ENCODE measurements around the gene ZNF18.

Gene ZNF18

GRCh38 chr17:11997972-11998233 is 628 bp upstream of the ZNF18 start:
- peak overlapping the region; percentile 98 for H4K5ac ChIP-seq (ENCODE audit: low read length)
- peak overlapping the region; percentile 83 for H3K4me3 ChIP-seq (ENCODE audit: low read length)
- peak overlapping the region; percentile 48 for H3K27ac ChIP-seq (ENCODE audit: low read depth, low read length)
- no peaks in the 10 kb centered on the region for H3K36me3 ChIP-seq (ENCODE audit: control insufficient read depth, insufficient read depth, low read length)
- no peaks in the 10 kb centered on the region for H3K27me3 ChIP-seq (ENCODE audit: insufficient read depth, low read length, poor library complexity)
- H2BK5ac ChIP-seq (ENCODE audit: low read length) = no peak overlapping the region
- peak overlapping the region; percentile 20 for H3K18ac ChIP-seq (ENCODE audit: low read length)
- H2AK5ac ChIP-seq (ENCODE audit: low read length) = peak overlapping the region; percentile 70
- no peak overlapping the region for H3K4ac ChIP-seq (ENCODE audit: low read depth, low read length)
- H3K9ac ChIP-seq (ENCODE audit: low read length) = peak overlapping the region; percentile 73
- no peak overlapping the region for H2BK120ac ChIP-seq (ENCODE audit: low read depth, low read length)
- peak overlapping the region; percentile 90 for H3K4me2 ChIP-seq (ENCODE audit: low read length)
- WGBS (ENCODE audit: extremely low coverage, insufficient coverage, low lambda C conversion rate) = no CpG with 5 or more reads among the region's 4 CpGs
- DNase-seq = no peak
- no peaks in the 10 kb centered on the region for H3K79me2 ChIP-seq (ENCODE audit: control insufficient read depth, insufficient read depth, low read length)
- no peaks in the 10 kb centered on the region for H3K79me1 ChIP-seq (ENCODE audit: low read length)
- peaks cover 2% of the 10 kb centered on the region for H3K4me1 ChIP-seq (ENCODE audit: control insufficient read depth, low read depth, low read length)
- H2BK15ac ChIP-seq (replicated peaks; ENCODE audit: low read depth) = no peak overlapping the region
- H4K8ac ChIP-seq (ENCODE audit: low read depth, low read length) = no peak overlapping the region
- peak overlapping the region; percentile 88 for H3K56ac ChIP-seq (ENCODE audit: low read length)
- H3K23ac ChIP-seq (ENCODE audit: low read length) = no peak overlapping the region

GRCh38 chr17:11996722-11997146 is 541 bp downstream of the ZNF18 start:
- H4K5ac ChIP-seq (ENCODE audit: low read length) = no peak overlapping the region
- no CpG with 5 or more reads among the region's 14 CpGs for WGBS (ENCODE audit: extremely low coverage, insufficient coverage, low lambda C conversion rate)
- peak overlapping the region; percentile 87 for H3K4me2 ChIP-seq (ENCODE audit: low read length)
- H3K18ac ChIP-seq (ENCODE audit: low read length) = peak overlapping the region; percentile 61
- peak; percentile 56 for DNase-seq
- no peak overlapping the region for H3K23ac ChIP-seq (ENCODE audit: low read length)
- no peak overlapping the region for H2AK5ac ChIP-seq (ENCODE audit: low read length)
- peak overlapping the region; percentile 94 for H3K56ac ChIP-seq (ENCODE audit: low read length)
- peaks cover 2% of the 10 kb centered on the region for H3K4me1 ChIP-seq (ENCODE audit: control insufficient read depth, low read depth, low read length)
- no peak overlapping the region for H2BK5ac ChIP-seq (ENCODE audit: low read length)
- H3K4me3 ChIP-seq (ENCODE audit: low read length) = peak overlapping the region; percentile 55
- peak overlapping the region; percentile 88 for H3K9ac ChIP-seq (ENCODE audit: low read length)
- H3K36me3 ChIP-seq (ENCODE audit: control insufficient read depth, insufficient read depth, low read length) = no peaks in the 10 kb centered on the region
- H3K79me2 ChIP-seq (ENCODE audit: control insufficient read depth, insufficient read depth, low read length) = no peaks in the 10 kb centered on the region
- peak overlapping the region; percentile 77 for H3K4ac ChIP-seq (ENCODE audit: low read depth, low read length)
- no peak overlapping the region for H4K8ac ChIP-seq (ENCODE audit: low read depth, low read length)
- no peaks in the 10 kb centered on the region for H3K79me1 ChIP-seq (ENCODE audit: low read length)
- no peaks in the 10 kb centered on the region for H3K27me3 ChIP-seq (ENCODE audit: insufficient read depth, low read length, poor library complexity)
- H3K27ac ChIP-seq (ENCODE audit: low read depth, low read length) = peak overlapping the region; percentile 70
- H2BK15ac ChIP-seq (replicated peaks; ENCODE audit: low read depth) = no peak overlapping the region
- H2BK120ac ChIP-seq (ENCODE audit: low read depth, low read length) = peak overlapping the region; percentile 8

DNA sequence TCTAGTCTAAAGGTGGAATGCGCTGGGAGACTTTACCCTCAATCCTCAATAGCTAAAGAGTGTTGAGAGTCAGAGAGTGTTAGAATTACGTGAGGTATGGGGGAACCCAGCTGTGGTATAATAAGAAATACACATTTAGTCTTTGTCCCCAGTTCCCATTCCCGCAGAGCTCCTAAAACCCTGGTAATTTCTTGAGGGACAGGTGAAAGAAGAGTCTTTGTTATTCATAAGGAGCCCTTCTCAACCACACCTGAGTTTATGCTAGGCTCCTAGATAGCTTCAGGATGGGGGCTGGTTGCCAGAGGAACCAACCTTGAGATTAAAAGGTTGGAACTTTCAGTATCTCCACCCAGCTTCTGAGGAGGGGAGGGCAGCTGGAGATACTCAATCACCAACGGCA is 5.8 kb downstream of the ZNF18 start:
- WGBS (ENCODE audit: extremely low coverage, insufficient coverage, low lambda C conversion rate) = no CpG with 5 or more reads among the region's 4 CpGs
- Histone ChIP-seq H2BK5ac (ENCODE audit: low read length) (no peak overlapping the region), H3K79me2 (ENCODE audit: control insufficient read depth, insufficient read depth, low read length) (no peaks in the 10 kb centered on the region), H3K4me1 (ENCODE audit: control insufficient read depth, low read depth, low read length) (peaks cover 2% of the 10 kb centered on the region), H3K4me3 (ENCODE audit: low read length) (no peak overlapping the region), H2BK120ac (ENCODE audit: low read depth, low read length) (no peak overlapping the region), H3K18ac (ENCODE audit: low read length) (no peak overlapping the region), H3K56ac (ENCODE audit: low read length) (no peak overlapping the region), H3K23ac (ENCODE audit: low read length) (no peak overlapping the region), H4K5ac (ENCODE audit: low read length) (no peak overlapping the region), H3K27ac (ENCODE audit: low read depth, low read length) (no peak overlapping the region), H3K9ac (ENCODE audit: low read length) (no peak overlapping the region), H2AK5ac (ENCODE audit: low read length) (no peak overlapping the region), H2BK15ac (replicated peaks; ENCODE audit: low read depth) (no peak overlapping the region), H3K79me1 (ENCODE audit: low read length) (no peaks in the 10 kb centered on the region), H3K27me3 (ENCODE audit: insufficient read depth, low read length, poor library complexity) (no peaks in the 10 kb centered on the region), H4K8ac (ENCODE audit: low read depth, low read length) (no peak overlapping the region), H3K4me2 (ENCODE audit: low read length) (no peak overlapping the region), H3K4ac (ENCODE audit: low read depth, low read length) (no peak overlapping the region), H3K36me3 (ENCODE audit: control insufficient read depth, insufficient read depth, low read length) (no peaks in the 10 kb centered on the region)
- peak; percentile 5 for DNase-seq

DNA sequence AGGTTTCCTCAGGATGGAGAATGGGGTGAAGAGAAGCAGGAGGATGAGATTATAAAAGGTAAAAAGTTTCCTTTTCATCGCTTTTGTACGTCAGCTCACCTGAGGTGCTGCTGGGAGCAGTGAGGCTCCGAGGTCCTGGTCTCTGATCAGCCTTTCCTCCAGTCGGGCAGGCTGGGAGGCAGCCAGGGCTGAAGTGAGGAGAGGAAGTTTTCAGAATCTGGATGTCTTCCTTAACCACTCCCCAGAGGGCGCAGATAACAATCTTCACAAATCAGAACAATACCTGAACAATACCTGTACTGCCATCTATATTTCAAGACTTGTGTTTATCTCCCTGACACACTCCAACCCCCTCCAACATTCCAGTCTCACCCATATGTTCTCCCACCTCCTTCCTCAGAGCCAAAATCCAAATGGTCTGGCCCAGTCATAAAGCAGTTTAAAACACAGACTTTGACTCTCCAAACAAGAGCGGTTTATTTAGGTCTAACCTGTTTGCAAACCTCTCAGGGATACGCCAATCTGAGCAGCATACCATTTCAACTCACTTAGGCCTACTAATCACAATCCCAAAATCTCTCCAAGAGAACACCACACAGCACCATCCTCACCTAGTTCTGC is 6.8 kb downstream of the ZNF18 start:
- H3K4me1 ChIP-seq (ENCODE audit: control insufficient read depth, low read depth, low read length) = peaks cover 2% of the 10 kb centered on the region
- no peak overlapping the region for H3K4me2 ChIP-seq (ENCODE audit: low read length)
- no peak for DNase-seq
- no peak overlapping the region for H2BK120ac ChIP-seq (ENCODE audit: low read depth, low read length)
- no CpG with 5 or more reads among the region's 7 CpGs for WGBS (ENCODE audit: extremely low coverage, insufficient coverage, low lambda C conversion rate)
- no peak overlapping the region for H4K5ac ChIP-seq (ENCODE audit: low read length)
- no peaks in the 10 kb centered on the region for H3K79me2 ChIP-seq (ENCODE audit: control insufficient read depth, insufficient read depth, low read length)
- H3K9ac ChIP-seq (ENCODE audit: low read length) = no peak overlapping the region
- H2BK15ac ChIP-seq (replicated peaks; ENCODE audit: low read depth) = no peak overlapping the region
- H3K23ac ChIP-seq (ENCODE audit: low read length) = no peak overlapping the region
- H3K4ac ChIP-seq (ENCODE audit: low read depth, low read length) = no peak overlapping the region
- no peaks in the 10 kb centered on the region for H3K79me1 ChIP-seq (ENCODE audit: low read length)
- no peaks in the 10 kb centered on the region for H3K27me3 ChIP-seq (ENCODE audit: insufficient read depth, low read length, poor library complexity)
- no peak overlapping the region for H3K56ac ChIP-seq (ENCODE audit: low read length)
- H3K36me3 ChIP-seq (ENCODE audit: control insufficient read depth, insufficient read depth, low read length) = no peaks in the 10 kb centered on the region
- H3K18ac ChIP-seq (ENCODE audit: low read length) = no peak overlapping the region
- no peak overlapping the region for H2BK5ac ChIP-seq (ENCODE audit: low read length)
- H3K4me3 ChIP-seq (ENCODE audit: low read length) = no peak overlapping the region
- H3K27ac ChIP-seq (ENCODE audit: low read depth, low read length) = no peak overlapping the region
- no peak overlapping the region for H2AK5ac ChIP-seq (ENCODE audit: low read length)
- no peak overlapping the region for H4K8ac ChIP-seq (ENCODE audit: low read depth, low read length)

GRCh38 chr17:11986942-11987329 is 10.3 kb downstream of the ZNF18 start:
- peak overlapping the region; percentile 61 for H3K18ac ChIP-seq (ENCODE audit: low read length)
- peak overlapping the region; percentile 12 for H3K4ac ChIP-seq (ENCODE audit: low read depth, low read length)
- no peak overlapping the region for H4K5ac ChIP-seq (ENCODE audit: low read length)
- no peak overlapping the region for H3K4me2 ChIP-seq (ENCODE audit: low read length)
- no peak overlapping the region for H3K23ac ChIP-seq (ENCODE audit: low read length)
- H3K36me3 ChIP-seq (ENCODE audit: control insufficient read depth, insufficient read depth, low read length) = no peaks in the 10 kb centered on the region
- WGBS (ENCODE audit: extremely low coverage, insufficient coverage, low lambda C conversion rate) = no CpG with 5 or more reads among the region's 5 CpGs
- H4K8ac ChIP-seq (ENCODE audit: low read depth, low read length) = no peak overlapping the region
- H3K27ac ChIP-seq (ENCODE audit: low read depth, low read length) = no peak overlapping the region
- H2BK120ac ChIP-seq (ENCODE audit: low read depth, low read length) = peak overlapping the region; percentile 90
- no peak overlapping the region for H3K9ac ChIP-seq (ENCODE audit: low read length)
- H3K79me2 ChIP-seq (ENCODE audit: control insufficient read depth, insufficient read depth, low read length) = no peaks in the 10 kb centered on the region
- H2BK15ac ChIP-seq (replicated peaks; ENCODE audit: low read depth) = no peak overlapping the region
- H2AK5ac ChIP-seq (ENCODE audit: low read length) = no peak overlapping the region
- H3K27me3 ChIP-seq (ENCODE audit: insufficient read depth, low read length, poor library complexity) = no peaks in the 10 kb centered on the region
- H3K4me3 ChIP-seq (ENCODE audit: low read length) = no peak overlapping the region
- no peaks in the 10 kb centered on the region for H3K79me1 ChIP-seq (ENCODE audit: low read length)
- peak; percentile 65 for DNase-seq
- H3K56ac ChIP-seq (ENCODE audit: low read length) = no peak overlapping the region
- H3K4me1 ChIP-seq (ENCODE audit: control insufficient read depth, low read depth, low read length) = peaks cover 2% of the 10 kb centered on the region
- H2BK5ac ChIP-seq (ENCODE audit: low read length) = no peak overlapping the region

Measured in mesendoderm (in vitro differentiated cells).